Kidney epithelial cell (primary cell): Measurements from ENCODE around the gene ZG16. TPM values are rescaled to one million over a fixed set of nuclear protein-coding genes. Genes with fewer than 3 reads are reported as not detected.
"Not testable (repeated sequence)": the region's sequence is repeated elsewhere in the genome, so short reads cannot be mapped to it uniquely, and the experiment has no call there.

Source experiments
- DNase-seq: peaks from one replicate; pipeline ENCODE4 v3.0.0-alpha.2; 2010; ENCODE audit warnings: low read depth
- H3K27me3 ChIP-seq: 2 replicates; pipeline ENCODE4 v1.6.0; 2011; ENCODE audit warnings: low read length; ENCODE audit not compliant: control insufficient read depth, insufficient read depth
- H3K36me3 ChIP-seq: 2 replicates; pipeline ENCODE4 v1.5.1; 2011; ENCODE audit warnings: low read length; ENCODE audit not compliant: control insufficient read depth, insufficient read depth
- H3K4me3 ChIP-seq: 2 replicates; pipeline ENCODE4 v1.5.1; 2011; ENCODE audit warnings: low read depth, mild to moderate bottlenecking, control low read depth, low read length
- total RNA-seq: library from RNA; depleted of rRNA; stranded (reverse); fragments of >200 nt; gene quantifications from 2 replicates; pipeline ENCODE4 v1.2.3, GENCODE V29; 2015
- TF ChIP-seq, protein P1 (sequence below): IDR thresholded peaks from 2 replicates; pipeline ENCODE4 v1.5.1; 2011; ENCODE audit warnings: mild to moderate bottlenecking, moderate library complexity, low read length, control low read depth, inconsistent platforms; ENCODE audit not compliant: insufficient read depth, poor library complexity, severe bottlenecking

The ZG16 gene
- total RNA-seq, 1 donor from 2014 or later: not detected

- DNase-seq: no peak
- H3K27me3 ChIP-seq: no peaks in the 10 kb centered on the region
- TF ChIP-seq, protein P1, sequence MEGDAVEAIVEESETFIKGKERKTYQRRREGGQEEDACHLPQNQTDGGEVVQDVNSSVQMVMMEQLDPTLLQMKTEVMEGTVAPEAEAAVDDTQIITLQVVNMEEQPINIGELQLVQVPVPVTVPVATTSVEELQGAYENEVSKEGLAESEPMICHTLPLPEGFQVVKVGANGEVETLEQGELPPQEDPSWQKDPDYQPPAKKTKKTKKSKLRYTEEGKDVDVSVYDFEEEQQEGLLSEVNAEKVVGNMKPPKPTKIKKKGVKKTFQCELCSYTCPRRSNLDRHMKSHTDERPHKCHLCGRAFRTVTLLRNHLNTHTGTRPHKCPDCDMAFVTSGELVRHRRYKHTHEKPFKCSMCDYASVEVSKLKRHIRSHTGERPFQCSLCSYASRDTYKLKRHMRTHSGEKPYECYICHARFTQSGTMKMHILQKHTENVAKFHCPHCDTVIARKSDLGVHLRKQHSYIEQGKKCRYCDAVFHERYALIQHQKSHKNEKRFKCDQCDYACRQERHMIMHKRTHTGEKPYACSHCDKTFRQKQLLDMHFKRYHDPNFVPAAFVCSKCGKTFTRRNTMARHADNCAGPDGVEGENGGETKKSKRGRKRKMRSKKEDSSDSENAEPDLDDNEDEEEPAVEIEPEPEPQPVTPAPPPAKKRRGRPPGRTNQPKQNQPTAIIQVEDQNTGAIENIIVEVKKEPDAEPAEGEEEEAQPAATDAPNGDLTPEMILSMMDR: no peak
Measured at GRCh38 chr16:29747947-29748759, 29.9 kb upstream of the ZG16 start.

GRCh38 chr16:29748760-29749149, 29.3 kb upstream of the ZG16 start:
- H3K4me3 ChIP-seq, H3K36me3 ChIP-seq, H3K27me3 ChIP-seq, DNase-seq: not testable (repeated sequence)

More at GRCh38 chr16:29747947-29748759, 29.9 kb upstream of the ZG16 start:
- Histone ChIP-seq H3K36me3 (no peaks in the 10 kb centered on the region), H3K4me3 (no peak overlapping the region)

- TF ChIP-seq, protein P1: no peak
- no peaks in the 10 kb centered on the region for H3K36me3 ChIP-seq
- DNase-seq: no peak
- H3K27me3 ChIP-seq: no peaks in the 10 kb centered on the region
- no peak overlapping the region for H3K4me3 ChIP-seq
Measured at GRCh38 chr16:29753516-29753915, 24.5 kb upstream of the ZG16 start.

GRCh38 chr16:29756654-29757053, 21.4 kb upstream of the ZG16 start:
- Histone ChIP-seq H3K27me3 (no peaks in the 10 kb centered on the region), H3K36me3 (no peaks in the 10 kb centered on the region), H3K4me3 (no peak overlapping the region)
- TF ChIP-seq, protein P1: no peak
- no peak for DNase-seq

DNA sequence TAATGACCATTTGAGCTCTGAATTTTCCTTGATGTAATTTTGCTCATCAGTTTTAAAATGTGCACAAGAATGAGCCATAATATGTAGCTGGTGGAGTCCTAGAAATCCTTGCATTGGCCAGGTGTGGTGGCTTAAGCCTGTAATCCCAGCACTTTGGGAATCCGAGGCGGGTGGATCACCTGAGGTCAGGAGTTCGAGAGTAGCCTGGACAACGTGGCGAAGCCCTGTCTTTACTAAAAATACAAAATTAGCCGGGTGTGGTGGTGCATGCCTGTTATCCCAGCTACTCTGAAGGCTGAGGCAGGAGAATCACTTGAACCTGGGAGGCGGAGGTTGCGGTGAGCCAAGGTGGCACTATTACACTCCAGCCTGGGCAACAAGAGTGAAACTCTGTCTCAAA, 21.0 kb upstream of the ZG16 start:
- H3K36me3 ChIP-seq, DNase-seq, H3K4me3 ChIP-seq, H3K27me3 ChIP-seq: not testable (repeated sequence)

DNA sequence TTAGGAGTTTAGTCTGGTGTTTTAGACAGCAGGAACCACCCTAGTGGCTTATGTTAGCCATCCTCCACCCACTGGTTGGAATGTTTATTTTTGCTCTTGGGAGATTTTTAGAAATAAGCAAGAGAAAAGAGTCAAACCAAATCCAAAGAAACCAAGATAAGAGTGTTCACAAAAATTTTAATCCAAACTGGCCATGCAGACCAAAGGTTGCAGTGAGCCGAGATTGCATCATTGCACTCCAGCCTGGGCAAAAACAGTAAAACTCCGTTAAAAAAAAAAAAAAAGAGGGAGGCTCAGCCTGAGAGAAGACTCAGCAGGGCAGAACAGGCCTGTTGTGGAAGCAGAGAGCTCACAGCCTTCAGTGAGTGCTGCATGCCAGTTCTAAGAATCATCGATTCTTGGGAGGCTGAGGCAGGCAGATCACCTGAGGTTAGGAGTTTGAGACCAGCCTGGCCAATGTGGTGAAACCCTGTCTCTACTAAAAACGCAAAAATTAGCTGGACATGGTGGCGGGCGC, 20.0 kb upstream of the ZG16 start:
- peak; percentile 37 for DNase-seq
- TF ChIP-seq, protein P1: peak; percentile 5

More for the DNA sequence above, 20.0 kb upstream of the ZG16 start:
- Histone ChIP-seq H3K4me3 (no peak overlapping the region), H3K27me3 (no peaks in the 10 kb centered on the region), H3K36me3 (no peaks in the 10 kb centered on the region)
